OCI-LY3 (cell line): ENCODE data around the gene SAMM50.

Experiments
- EZH2phosphoT487 ChIP-seq: fragments of 200-600 bp; shearing (Covaris generic); IDR thresholded peaks from 2 replicates; pipeline ENCODE4 v1.6.1; 2018; ENCODE audit warnings: antibody characterized with exemption, mixed run types, low read depth
- TF ChIP-seq, protein P1 (sequence below): fragments of 200-600, 300-600 bp; sonication (generic); IDR thresholded peaks from 2 replicates; pipeline ENCODE4 v1.5.1; 2014; ENCODE audit warnings: antibody characterized with exemption, low read length, low read depth

DNA sequence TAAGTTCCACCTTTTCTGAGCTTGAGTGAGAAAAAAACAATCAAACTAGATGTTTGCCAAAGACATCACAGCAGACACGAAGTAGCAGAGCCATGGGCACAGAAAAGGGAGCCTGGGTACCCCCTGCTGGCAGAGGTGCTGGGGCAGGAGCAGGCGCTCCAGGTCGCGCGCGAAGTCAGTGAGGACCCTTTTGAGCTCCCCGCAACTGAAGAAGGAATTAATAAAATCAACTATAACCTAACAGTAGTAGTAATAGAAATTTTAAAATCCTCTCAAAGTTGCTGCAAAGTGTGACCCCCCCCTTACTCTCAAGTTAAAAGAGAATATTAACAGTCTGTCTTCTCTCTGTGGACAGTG lies 48.8 kb downstream of the SAMM50 start:
- TF ChIP-seq, protein P1, sequence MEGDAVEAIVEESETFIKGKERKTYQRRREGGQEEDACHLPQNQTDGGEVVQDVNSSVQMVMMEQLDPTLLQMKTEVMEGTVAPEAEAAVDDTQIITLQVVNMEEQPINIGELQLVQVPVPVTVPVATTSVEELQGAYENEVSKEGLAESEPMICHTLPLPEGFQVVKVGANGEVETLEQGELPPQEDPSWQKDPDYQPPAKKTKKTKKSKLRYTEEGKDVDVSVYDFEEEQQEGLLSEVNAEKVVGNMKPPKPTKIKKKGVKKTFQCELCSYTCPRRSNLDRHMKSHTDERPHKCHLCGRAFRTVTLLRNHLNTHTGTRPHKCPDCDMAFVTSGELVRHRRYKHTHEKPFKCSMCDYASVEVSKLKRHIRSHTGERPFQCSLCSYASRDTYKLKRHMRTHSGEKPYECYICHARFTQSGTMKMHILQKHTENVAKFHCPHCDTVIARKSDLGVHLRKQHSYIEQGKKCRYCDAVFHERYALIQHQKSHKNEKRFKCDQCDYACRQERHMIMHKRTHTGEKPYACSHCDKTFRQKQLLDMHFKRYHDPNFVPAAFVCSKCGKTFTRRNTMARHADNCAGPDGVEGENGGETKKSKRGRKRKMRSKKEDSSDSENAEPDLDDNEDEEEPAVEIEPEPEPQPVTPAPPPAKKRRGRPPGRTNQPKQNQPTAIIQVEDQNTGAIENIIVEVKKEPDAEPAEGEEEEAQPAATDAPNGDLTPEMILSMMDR, result no peak
- no peak for TF ChIP-seq EZH2phosphoT487
